ENCODE data around the gene TMTC1.

GRCh38 chr12:29794862-29795261 lies 11.1 kb upstream of the TMTC1 start:
- TF ChIP-seq CTCF (IDR thresholded peaks at IDR 0.05) (no peak), POLR2A (IDR thresholded peaks at IDR 0.05) (no peak)
